Epithelial cell of esophagus (primary cell): Measurements from ENCODE around the gene ADGRL1.
"Not testable (repeated sequence)": the region's sequence is repeated elsewhere in the genome, so short reads cannot be mapped to it uniquely, and the experiment has no call there.

Source experiments
- DNase-seq: peaks from one replicate; pipeline ENCODE4 v3.0.0; 2010; ENCODE audit warnings: low read depth
- H3K4me3 ChIP-seq: 2 replicates; pipeline ENCODE4 v1.5.1; 2011; ENCODE audit warnings: mild to moderate bottlenecking, low read length, control low read depth
- CTCF ChIP-seq: IDR thresholded peaks from 2 replicates; pipeline ENCODE4 v1.5.1; 2011; ENCODE audit warnings: low read depth, mild to moderate bottlenecking, low read length, control low read depth, inconsistent platforms; ENCODE audit not compliant: insufficient read depth; ENCODE audit errors: missing control alignments

Gene ADGRL1

GRCh38 chr19:14237014-14237941, 31.3 kb upstream of the ADGRL1 start:
- DNase-seq: no peak
- no peak overlapping the region for H3K4me3 ChIP-seq
- no peak for TF ChIP-seq CTCF

- DNase-seq, H3K4me3 ChIP-seq: not testable (repeated sequence)
These were observed 27.0 kb upstream of the ADGRL1 start for GRCh38 chr19:14232945-14233344.

GRCh38 chr19:14228446-14229071, 22.6 kb upstream of the ADGRL1 start:
- DNase-seq, H3K4me3 ChIP-seq: not testable (repeated sequence)

GRCh38 chr19:14226498-14226897, 20.5 kb upstream of the ADGRL1 start:
- not testable (repeated sequence) for H3K4me3 ChIP-seq, DNase-seq

- DNase-seq: no peak
- no peak for TF ChIP-seq CTCF
- H3K4me3 ChIP-seq: no peak overlapping the region
These were observed 16.9 kb upstream of the ADGRL1 start for GRCh38 chr19:14222886-14223285.

- DNase-seq: peak; percentile 30
- not testable (repeated sequence) for H3K4me3 ChIP-seq
- TF ChIP-seq CTCF: peak; percentile 41
These were observed 15.4 kb upstream of the ADGRL1 start for GRCh38 chr19:14221345-14221744.

- no peak for DNase-seq
- H3K4me3 ChIP-seq: no peak overlapping the region
- no peak for TF ChIP-seq CTCF
These were observed 12.8 kb upstream of the ADGRL1 start for GRCh38 chr19:14218620-14219330.

- not testable (repeated sequence) for H3K4me3 ChIP-seq, DNase-seq
These were observed 11.9 kb upstream of the ADGRL1 start for GRCh38 chr19:14217886-14218285.

- TF ChIP-seq CTCF: no peak
- H3K4me3 ChIP-seq: no peak overlapping the region
- no peak for DNase-seq
These were observed 8.6 kb upstream of the ADGRL1 start for GRCh38 chr19:14214580-14214979.

- not testable (repeated sequence) for H3K4me3 ChIP-seq, DNase-seq
These were observed 4.2 kb upstream of the ADGRL1 start for GRCh38 chr19:14210182-14210581.

- not testable (repeated sequence) for DNase-seq, H3K4me3 ChIP-seq
These were observed 3.4 kb upstream of the ADGRL1 start for GRCh38 chr19:14209401-14209800.

GRCh38 chr19:14208496-14208895, 2.5 kb upstream of the ADGRL1 start:
- not testable (repeated sequence) for DNase-seq, H3K4me3 ChIP-seq
